Mesangial cell (primary cell): ENCODE data around the gene CIAO1. TPM values are rescaled to one million over a fixed set of nuclear protein-coding genes. Genes with fewer than 3 reads are reported as not detected.

Experiments
- total RNA-seq: library from RNA; depleted of rRNA; stranded (reverse); fragments of >200 nt; gene quantifications from 2 replicates; pipeline ENCODE4 v1.2.3, GENCODE V29; 2015

The CIAO1 gene
- 94.4 and 118 TPM in 2 replicates for total RNA-seq

GRCh38 chr2:96265840-96266679 is at the start of gene CIAO1, which contains the start of gene TMEM127:
Gene CIAO1 (plus strand): TSS chr2:96266225. CDS start chr2:96266351, 126 bp downstream.
Gene TMEM127 (minus strand): TSS chr2:96265997. CDS start chr2:96265381, 616 bp downstream.

DNA sequence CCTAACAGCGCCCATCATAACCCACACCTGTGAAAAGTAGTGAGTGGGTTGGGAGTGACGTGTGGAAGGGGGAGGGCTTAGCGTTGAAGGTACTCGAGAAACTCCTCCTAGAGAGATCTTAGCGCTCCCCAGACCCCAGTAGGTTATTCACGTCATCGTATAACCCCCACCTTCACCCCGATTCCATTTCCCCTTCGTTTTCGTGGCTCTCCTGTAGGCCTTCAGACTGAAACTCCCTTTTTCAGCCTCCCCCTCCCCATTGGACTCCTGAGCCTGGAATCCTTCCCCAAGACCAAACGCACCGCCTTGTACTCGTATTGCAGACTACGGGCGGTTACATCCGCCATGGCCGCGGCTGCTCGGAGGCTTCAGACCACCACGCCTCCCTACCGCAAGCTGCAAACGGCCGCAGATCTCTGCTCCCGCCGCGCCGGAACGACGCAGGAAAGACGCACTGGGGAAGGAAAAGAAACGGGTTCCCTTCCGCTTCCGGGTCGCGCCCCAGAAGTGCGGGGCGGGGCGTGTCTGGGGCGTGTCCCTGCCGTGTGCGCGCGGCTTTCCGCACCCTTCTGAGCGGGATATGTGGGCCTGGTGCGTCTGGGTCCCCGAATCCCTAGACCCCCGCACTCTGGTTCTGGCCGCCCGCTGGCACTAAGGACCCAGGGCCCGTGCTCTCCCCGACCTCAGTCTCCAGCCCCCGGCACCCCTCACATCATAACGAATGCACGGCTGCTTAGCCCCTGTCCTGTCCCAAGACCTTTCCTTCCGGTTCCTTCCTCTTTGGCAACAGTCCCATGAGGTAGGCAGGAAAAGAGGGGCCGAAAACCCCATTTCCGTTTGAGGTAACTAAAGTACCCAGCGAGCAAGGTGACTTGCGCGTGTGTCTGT is 39.3 kb downstream of the CIAO1 start, which contains the start of gene SNRNP200:
Gene SNRNP200, minus strand, starts transcription at position 456 of the 888 bp plus-strand sequence. Its CDS starts 109 bp downstream, at position 347.

Other genes starting within 250 kb of the CIAO1 start
- under 0.01 and 2.9 TPM in 2 replicates for gene GPAT2, start 231.3 kb upstream of the CIAO1 start, total RNA-seq
- not detected in 2 replicates for gene ADRA2B, start 149.7 kb upstream of the CIAO1 start, total RNA-seq
- gene ASTL, start 127.7 kb upstream of the CIAO1 start, total RNA-seq = not detected in 2 replicates
- gene DUSP2, start 120.8 kb upstream of the CIAO1 start, total RNA-seq = 2.1 and 3.8 TPM in 2 replicates
- 58.4 and 93.5 TPM in 2 replicates for gene STARD7, start 57.4 kb upstream of the CIAO1 start, total RNA-seq
- gene TMEM127, start 228 bp upstream of the CIAO1 start, total RNA-seq = 27.4 and 45.1 TPM in 2 replicates
- gene SNRNP200, start 39.3 kb downstream of the CIAO1 start, total RNA-seq = 96.6 and 102 TPM in 2 replicates
- gene ITPRIPL1, start 59.1 kb downstream of the CIAO1 start, total RNA-seq = 5.5 and 5.7 TPM in 2 replicates
- gene NCAPH, start 69.5 kb downstream of the CIAO1 start, total RNA-seq = 1.1 and 52.6 TPM in 2 replicates
- 0.49 and 4.2 TPM in 2 replicates for gene NEURL3, start 239.1 kb downstream of the CIAO1 start, total RNA-seq